ENCODE measurements around the gene ARL16.

DNA sequence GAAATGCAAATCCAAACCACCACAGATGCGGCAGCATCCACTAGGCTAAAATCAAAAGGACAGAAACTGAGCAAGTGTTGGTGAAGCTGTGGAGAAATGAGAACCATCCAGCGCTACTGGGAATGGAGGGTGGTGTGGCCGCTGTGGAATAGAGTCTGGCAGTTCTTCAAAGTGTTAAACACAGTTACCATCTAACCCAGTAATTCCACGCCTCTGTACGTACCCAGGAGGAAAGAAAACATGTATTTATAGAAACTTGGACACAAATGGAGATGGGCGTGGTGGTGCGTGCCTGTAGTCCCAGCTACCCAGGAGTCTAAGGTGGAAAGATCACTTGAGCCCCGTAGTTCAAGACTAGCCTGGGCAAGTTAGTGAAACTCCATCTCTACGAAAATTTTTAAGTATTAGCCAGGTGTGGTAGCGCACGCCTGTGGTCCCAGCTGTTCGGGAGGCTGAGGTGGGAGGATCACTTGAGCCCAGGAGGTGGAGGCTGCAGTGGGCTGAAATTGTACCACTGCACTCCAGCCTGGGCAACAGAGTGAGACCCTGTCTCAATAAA, 40.1 kb upstream of the ARL16 start:
- TF ChIP-seq MXI1 (IDR thresholded peaks at IDR 0.05; ENCODE audit: low read depth, low read length) (no peak), SIN3A (IDR thresholded peaks at IDR 0.05; ENCODE audit: borderline replicate concordance, low read depth, low read length) (no peak), RAD21 (IDR thresholded peaks at IDR 0.05; ENCODE audit: low read length) (no peak), RFX5 (IDR thresholded peaks at IDR 0.05; ENCODE audit: low read length) (no peak), EZH2phosphoT487 (IDR thresholded peaks at IDR 0.05; ENCODE audit: borderline replicate concordance, low read depth) (no peak), YY1 (IDR thresholded peaks at IDR 0.05; ENCODE audit: low read depth) (no peak), CHD2 (IDR thresholded peaks at IDR 0.05; ENCODE audit: low read length, partially characterized antibody) (no peak), TCF12 (IDR thresholded peaks at IDR 0.05) (no peak), JUND (IDR thresholded peaks at IDR 0.05) (no peak)
- TF ChIP-seq, protein P1, sequence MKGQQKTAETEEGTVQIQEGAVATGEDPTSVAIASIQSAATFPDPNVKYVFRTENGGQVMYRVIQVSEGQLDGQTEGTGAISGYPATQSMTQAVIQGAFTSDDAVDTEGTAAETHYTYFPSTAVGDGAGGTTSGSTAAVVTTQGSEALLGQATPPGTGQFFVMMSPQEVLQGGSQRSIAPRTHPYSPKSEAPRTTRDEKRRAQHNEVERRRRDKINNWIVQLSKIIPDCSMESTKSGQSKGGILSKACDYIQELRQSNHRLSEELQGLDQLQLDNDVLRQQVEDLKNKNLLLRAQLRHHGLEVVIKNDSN (IDR thresholded peaks at IDR 0.05; ENCODE audit: borderline replicate concordance, low read depth): no peak
- TF ChIP-seq, protein P2, sequence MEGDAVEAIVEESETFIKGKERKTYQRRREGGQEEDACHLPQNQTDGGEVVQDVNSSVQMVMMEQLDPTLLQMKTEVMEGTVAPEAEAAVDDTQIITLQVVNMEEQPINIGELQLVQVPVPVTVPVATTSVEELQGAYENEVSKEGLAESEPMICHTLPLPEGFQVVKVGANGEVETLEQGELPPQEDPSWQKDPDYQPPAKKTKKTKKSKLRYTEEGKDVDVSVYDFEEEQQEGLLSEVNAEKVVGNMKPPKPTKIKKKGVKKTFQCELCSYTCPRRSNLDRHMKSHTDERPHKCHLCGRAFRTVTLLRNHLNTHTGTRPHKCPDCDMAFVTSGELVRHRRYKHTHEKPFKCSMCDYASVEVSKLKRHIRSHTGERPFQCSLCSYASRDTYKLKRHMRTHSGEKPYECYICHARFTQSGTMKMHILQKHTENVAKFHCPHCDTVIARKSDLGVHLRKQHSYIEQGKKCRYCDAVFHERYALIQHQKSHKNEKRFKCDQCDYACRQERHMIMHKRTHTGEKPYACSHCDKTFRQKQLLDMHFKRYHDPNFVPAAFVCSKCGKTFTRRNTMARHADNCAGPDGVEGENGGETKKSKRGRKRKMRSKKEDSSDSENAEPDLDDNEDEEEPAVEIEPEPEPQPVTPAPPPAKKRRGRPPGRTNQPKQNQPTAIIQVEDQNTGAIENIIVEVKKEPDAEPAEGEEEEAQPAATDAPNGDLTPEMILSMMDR (IDR thresholded peaks at IDR 0.05): no peak
- TF ChIP-seq, protein P3, sequence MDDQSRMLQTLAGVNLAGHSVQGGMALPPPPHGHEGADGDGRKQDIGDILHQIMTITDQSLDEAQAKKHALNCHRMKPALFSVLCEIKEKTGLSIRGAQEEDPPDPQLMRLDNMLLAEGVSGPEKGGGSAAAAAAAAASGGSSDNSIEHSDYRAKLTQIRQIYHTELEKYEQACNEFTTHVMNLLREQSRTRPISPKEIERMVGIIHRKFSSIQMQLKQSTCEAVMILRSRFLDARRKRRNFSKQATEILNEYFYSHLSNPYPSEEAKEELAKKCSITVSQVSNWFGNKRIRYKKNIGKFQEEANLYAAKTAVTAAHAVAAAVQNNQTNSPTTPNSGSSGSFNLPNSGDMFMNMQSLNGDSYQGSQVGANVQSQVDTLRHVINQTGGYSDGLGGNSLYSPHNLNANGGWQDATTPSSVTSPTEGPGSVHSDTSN (IDR thresholded peaks at IDR 0.05): no peak; the same call in 1 of the 2 replicates
- TF ChIP-seq, protein P4, sequence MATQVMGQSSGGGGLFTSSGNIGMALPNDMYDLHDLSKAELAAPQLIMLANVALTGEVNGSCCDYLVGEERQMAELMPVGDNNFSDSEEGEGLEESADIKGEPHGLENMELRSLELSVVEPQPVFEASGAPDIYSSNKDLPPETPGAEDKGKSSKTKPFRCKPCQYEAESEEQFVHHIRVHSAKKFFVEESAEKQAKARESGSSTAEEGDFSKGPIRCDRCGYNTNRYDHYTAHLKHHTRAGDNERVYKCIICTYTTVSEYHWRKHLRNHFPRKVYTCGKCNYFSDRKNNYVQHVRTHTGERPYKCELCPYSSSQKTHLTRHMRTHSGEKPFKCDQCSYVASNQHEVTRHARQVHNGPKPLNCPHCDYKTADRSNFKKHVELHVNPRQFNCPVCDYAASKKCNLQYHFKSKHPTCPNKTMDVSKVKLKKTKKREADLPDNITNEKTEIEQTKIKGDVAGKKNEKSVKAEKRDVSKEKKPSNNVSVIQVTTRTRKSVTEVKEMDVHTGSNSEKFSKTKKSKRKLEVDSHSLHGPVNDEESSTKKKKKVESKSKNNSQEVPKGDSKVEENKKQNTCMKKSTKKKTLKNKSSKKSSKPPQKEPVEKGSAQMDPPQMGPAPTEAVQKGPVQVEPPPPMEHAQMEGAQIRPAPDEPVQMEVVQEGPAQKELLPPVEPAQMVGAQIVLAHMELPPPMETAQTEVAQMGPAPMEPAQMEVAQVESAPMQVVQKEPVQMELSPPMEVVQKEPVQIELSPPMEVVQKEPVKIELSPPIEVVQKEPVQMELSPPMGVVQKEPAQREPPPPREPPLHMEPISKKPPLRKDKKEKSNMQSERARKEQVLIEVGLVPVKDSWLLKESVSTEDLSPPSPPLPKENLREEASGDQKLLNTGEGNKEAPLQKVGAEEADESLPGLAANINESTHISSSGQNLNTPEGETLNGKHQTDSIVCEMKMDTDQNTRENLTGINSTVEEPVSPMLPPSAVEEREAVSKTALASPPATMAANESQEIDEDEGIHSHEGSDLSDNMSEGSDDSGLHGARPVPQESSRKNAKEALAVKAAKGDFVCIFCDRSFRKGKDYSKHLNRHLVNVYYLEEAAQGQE (IDR thresholded peaks at IDR 0.05; ENCODE audit: low read depth, low read length): no peak
- TF ChIP-seq, protein P5, sequence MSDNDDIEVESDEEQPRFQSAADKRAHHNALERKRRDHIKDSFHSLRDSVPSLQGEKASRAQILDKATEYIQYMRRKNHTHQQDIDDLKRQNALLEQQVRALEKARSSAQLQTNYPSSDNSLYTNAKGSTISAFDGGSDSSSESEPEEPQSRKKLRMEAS (IDR thresholded peaks at IDR 0.05; ENCODE audit: low read depth): no peak
